ENCODE measurements around the gene ALK. TPM values are rescaled to one million over a fixed set of nuclear protein-coding genes. Genes with fewer than 3 reads are reported as not detected.

The ALK gene
- total and polyA plus RNA-seq, 2 experiments from 2014 or later = 0.35 TPM; not detected in 1

DNA sequence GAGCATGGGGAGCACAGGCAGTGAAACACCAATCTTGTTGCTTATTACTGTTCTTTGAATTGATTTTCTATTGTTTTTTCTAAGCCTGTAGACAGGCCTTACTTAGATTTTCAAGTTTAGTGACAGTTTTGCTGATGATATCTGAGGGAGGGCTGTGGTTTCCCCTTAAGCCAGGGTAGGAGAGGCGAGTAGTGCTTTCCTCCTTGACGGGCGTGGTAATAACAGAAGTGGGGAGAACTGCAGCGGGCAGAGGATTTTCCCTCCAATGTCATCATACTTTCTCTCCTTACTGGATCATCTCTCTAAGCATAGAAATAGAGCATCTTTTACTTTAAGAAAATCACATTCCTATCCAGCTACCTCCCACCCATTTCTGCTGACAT lies 314.4 kb downstream of the ALK start (continued):
- TF ChIP-seq, protein P1, sequence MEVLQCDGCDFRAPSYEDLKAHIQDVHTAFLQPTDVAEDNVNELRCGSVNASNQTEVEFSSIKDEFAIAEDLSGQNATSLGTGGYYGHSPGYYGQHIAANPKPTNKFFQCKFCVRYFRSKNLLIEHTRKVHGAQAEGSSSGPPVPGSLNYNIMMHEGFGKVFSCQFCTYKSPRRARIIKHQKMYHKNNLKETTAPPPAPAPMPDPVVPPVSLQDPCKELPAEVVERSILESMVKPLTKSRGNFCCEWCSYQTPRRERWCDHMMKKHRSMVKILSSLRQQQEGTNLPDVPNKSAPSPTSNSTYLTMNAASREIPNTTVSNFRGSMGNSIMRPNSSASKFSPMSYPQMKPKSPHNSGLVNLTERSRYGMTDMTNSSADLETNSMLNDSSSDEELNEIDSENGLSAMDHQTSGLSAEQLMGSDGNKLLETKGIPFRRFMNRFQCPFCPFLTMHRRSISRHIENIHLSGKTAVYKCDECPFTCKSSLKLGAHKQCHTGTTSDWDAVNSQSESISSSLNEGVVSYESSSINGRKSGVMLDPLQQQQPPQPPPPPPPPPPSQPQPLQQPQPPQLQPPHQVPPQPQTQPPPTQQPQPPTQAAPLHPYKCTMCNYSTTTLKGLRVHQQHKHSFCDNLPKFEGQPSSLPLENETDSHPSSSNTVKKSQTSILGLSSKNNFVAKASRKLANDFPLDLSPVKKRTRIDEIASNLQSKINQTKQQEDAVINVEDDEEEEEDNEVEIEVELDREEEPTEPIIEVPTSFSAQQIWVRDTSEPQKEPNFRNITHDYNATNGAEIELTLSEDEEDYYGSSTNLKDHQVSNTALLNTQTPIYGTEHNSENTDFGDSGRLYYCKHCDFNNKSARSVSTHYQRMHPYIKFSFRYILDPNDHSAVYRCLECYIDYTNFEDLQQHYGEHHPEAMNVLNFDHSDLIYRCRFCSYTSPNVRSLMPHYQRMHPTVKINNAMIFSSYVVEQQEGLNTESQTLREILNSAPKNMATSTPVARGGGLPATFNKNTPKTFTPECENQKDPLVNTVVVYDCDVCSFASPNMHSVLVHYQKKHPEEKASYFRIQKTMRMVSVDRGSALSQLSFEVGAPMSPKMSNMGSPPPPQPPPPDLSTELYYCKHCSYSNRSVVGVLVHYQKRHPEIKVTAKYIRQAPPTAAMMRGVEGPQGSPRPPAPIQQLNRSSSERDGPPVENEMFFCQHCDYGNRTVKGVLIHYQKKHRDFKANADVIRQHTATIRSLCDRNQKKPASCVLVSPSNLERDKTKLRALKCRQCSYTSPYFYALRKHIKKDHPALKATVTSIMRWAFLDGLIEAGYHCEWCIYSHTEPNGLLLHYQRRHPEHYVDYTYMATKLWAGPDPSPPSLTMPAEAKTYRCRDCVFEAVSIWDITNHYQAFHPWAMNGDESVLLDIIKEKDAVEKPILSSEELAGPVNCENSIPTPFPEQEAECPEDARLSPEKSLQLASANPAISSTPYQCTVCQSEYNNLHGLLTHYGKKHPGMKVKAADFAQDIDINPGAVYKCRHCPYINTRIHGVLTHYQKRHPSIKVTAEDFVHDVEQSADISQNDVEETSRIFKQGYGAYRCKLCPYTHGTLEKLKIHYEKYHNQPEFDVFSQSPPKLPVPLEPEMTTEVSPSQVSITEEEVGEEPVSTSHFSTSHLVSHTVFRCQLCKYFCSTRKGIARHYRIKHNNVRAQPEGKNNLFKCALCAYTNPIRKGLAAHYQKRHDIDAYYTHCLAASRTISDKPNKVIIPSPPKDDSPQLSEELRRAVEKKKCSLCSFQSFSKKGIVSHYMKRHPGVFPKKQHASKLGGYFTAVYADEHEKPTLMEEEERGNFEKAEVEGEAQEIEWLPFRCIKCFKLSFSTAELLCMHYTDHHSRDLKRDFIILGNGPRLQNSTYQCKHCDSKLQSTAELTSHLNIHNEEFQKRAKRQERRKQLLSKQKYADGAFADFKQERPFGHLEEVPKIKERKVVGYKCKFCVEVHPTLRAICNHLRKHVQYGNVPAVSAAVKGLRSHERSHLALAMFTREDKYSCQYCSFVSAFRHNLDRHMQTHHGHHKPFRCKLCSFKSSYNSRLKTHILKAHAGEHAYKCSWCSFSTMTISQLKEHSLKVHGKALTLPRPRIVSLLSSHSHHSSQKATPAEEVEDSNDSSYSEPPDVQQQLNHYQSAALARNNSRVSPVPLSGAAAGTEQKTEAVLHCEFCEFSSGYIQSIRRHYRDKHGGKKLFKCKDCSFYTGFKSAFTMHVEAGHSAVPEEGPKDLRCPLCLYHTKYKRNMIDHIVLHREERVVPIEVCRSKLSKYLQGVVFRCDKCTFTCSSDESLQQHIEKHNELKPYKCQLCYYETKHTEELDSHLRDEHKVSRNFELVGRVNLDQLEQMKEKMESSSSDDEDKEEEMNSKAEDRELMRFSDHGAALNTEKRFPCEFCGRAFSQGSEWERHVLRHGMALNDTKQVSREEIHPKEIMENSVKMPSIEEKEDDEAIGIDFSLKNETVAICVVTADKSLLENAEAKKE (CRISPR knock-in tag; IDR thresholded peaks at IDR 0.05) = no peak
- TF ChIP-seq EZH2 (IDR thresholded peaks at IDR 0.05; ENCODE audit: low read depth, unreplicated experiment) (no peak), POLR2AphosphoS5 (IDR thresholded peaks at IDR 0.05; ENCODE audit: low read depth) (no peak), ZNF331 (CRISPR knock-in tag; IDR thresholded peaks at IDR 0.05; ENCODE audit: low read depth) (no peak), JUNB (IDR thresholded peaks at IDR 0.05; ENCODE audit: unreplicated experiment) (no peak)

DNA sequence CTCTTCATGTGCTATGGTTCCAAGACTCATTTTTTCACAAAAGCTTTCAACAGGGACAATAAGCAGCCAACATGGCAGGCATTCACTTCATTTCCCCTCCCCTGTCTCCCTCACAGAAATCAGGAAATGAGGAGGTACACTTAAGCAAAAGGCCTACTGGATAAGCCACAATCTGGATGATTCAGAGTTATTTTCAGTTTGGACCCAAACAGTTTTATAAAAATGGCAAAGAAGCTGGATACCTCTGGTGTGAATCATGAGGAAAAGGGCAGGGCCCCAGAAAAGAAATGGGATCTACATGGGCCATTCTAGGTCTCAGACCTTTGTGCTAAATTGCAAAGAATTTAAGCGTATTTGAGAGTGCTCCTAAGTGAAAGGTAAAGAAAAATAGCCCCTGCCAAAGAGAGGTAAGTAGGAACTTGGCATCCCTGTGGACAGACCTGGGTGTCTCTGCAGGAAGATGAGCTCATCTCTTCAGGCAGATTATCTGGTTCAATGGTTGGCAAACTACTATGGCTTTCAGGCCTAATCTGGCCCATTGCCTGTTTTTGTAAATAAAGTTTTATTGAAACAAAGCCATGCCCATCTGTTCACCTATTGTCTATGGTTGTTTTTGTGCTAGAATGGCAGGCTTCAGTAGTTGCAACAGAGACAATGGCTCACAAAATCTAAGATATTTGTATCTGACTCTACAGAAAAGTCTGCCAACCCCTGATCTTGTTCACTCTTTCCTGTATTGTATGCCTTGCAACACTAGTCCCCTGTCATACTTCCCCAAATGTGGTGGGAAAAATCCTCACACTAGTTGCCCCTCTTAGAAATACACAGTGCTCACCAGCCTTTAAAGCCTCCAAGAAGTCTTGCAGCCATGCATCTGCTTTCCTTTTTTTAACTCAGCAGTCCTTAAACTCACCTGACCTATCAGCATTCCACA lies 315.0 kb downstream of the ALK start:
- H3K4me3 ChIP-seq = no peak overlapping the region
- ATAC-seq (no peak), DNase-seq (ENCODE audit: low spot score) (no peak)
- peaks cover 28% of the 10 kb centered on the region for H3K4me1 ChIP-seq (ENCODE audit: insufficient read depth)
- H4K20me1 ChIP-seq (replicated peaks; ENCODE audit: insufficient read depth) = no peaks in the 10 kb centered on the region
- H2AFZ ChIP-seq = 0 out of 2 replicates have a peak overlapping the region, but pooled peaks have one; percentile 56
- H3F3A ChIP-seq (replicated peaks; ENCODE audit: low read depth) = no peaks in the 10 kb centered on the region
- H3K4me2 ChIP-seq = no peak overlapping the region
- no peaks in the 10 kb centered on the region for H3K27me3 ChIP-seq (ENCODE audit: insufficient read depth)
- H3K27ac ChIP-seq (ENCODE audit: low read depth) = no peak overlapping the region
- peaks cover 1% of the 10 kb centered on the region for H3K27me3 Mint-ChIP-seq (ENCODE audit: insufficient read depth, low read depth, poor library complexity)
- H3K9me3 Mint-ChIP-seq = no peaks in the 10 kb centered on the region
- H3K79me2 ChIP-seq (replicated peaks; ENCODE audit: insufficient read depth) = no peaks in the 10 kb centered on the region
- H3K4me3 Mint-ChIP-seq = no peak overlapping the region
- H3K36me3 Mint-ChIP-seq (ENCODE audit: low read depth) = no peaks in the 10 kb centered on the region; the same call in 2 of the 3 replicates
- peaks cover 34% of the 10 kb centered on the region for H3K4me1 Mint-ChIP-seq
- H3K27ac Mint-ChIP-seq = no peak overlapping the region
- peaks cover 30% of the 10 kb centered on the region for H3K9me2 ChIP-seq (ENCODE audit: insufficient read depth)
- H3K36me3 ChIP-seq (ENCODE audit: insufficient read depth) = no peaks in the 10 kb centered on the region
- TF ChIP-seq STAT1 (IDR thresholded peaks at IDR 0.05; ENCODE audit: unreplicated experiment) (no peak), EZH2phosphoT487 (IDR thresholded peaks at IDR 0.05; ENCODE audit: unreplicated experiment) (no peak)
- TF ChIP-seq, protein P2, sequence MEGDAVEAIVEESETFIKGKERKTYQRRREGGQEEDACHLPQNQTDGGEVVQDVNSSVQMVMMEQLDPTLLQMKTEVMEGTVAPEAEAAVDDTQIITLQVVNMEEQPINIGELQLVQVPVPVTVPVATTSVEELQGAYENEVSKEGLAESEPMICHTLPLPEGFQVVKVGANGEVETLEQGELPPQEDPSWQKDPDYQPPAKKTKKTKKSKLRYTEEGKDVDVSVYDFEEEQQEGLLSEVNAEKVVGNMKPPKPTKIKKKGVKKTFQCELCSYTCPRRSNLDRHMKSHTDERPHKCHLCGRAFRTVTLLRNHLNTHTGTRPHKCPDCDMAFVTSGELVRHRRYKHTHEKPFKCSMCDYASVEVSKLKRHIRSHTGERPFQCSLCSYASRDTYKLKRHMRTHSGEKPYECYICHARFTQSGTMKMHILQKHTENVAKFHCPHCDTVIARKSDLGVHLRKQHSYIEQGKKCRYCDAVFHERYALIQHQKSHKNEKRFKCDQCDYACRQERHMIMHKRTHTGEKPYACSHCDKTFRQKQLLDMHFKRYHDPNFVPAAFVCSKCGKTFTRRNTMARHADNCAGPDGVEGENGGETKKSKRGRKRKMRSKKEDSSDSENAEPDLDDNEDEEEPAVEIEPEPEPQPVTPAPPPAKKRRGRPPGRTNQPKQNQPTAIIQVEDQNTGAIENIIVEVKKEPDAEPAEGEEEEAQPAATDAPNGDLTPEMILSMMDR (conservative IDR thresholded peaks at IDR 0.05; ENCODE audit: low read depth in 2 of 2) = no peak
- TF ChIP-seq, protein P3, sequence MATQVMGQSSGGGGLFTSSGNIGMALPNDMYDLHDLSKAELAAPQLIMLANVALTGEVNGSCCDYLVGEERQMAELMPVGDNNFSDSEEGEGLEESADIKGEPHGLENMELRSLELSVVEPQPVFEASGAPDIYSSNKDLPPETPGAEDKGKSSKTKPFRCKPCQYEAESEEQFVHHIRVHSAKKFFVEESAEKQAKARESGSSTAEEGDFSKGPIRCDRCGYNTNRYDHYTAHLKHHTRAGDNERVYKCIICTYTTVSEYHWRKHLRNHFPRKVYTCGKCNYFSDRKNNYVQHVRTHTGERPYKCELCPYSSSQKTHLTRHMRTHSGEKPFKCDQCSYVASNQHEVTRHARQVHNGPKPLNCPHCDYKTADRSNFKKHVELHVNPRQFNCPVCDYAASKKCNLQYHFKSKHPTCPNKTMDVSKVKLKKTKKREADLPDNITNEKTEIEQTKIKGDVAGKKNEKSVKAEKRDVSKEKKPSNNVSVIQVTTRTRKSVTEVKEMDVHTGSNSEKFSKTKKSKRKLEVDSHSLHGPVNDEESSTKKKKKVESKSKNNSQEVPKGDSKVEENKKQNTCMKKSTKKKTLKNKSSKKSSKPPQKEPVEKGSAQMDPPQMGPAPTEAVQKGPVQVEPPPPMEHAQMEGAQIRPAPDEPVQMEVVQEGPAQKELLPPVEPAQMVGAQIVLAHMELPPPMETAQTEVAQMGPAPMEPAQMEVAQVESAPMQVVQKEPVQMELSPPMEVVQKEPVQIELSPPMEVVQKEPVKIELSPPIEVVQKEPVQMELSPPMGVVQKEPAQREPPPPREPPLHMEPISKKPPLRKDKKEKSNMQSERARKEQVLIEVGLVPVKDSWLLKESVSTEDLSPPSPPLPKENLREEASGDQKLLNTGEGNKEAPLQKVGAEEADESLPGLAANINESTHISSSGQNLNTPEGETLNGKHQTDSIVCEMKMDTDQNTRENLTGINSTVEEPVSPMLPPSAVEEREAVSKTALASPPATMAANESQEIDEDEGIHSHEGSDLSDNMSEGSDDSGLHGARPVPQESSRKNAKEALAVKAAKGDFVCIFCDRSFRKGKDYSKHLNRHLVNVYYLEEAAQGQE (IDR thresholded peaks at IDR 0.05; ENCODE audit: unreplicated experiment) = no peak
